Measurements from ENCODE around the gene NELL2. TPM values are rescaled to one million over a fixed set of nuclear protein-coding genes. Genes with fewer than 3 reads are reported as not detected.

NELL2 gene
- total and polyA plus RNA-seq, 2 donors = 4.5 to 8.4 TPM

- Histone ChIP-seq H3K36me3 (ENCODE audit: control insufficient read depth in 2 of 2, insufficient read depth in 2 of 2, low read length in 1 of 2) (no peaks in the 10 kb centered on the region), H3K4me3 (ENCODE audit: low read length in 2 of 2) (no peak overlapping the region), H3K27ac (ENCODE audit: low read depth in 1 of 2, low read length in 1 of 2) (no peak overlapping the region), H3K4me1 (ENCODE audit: control insufficient read depth in 2 of 2, insufficient read depth in 2 of 2, low read length in 2 of 2) (no peaks in the 10 kb centered on the region), H3K9me3 (ENCODE audit: control insufficient read depth in 2 of 2, insufficient read depth in 1 of 2, low read length in 1 of 2) (peaks cover 0 to 7% of the 10 kb centered on the region in 2 donors), H3K27me3 (ENCODE audit: control insufficient read depth in 2 of 2, insufficient read depth in 1 of 2, low read length in 1 of 2) (no peaks in the 10 kb centered on the region)
- DNase-seq (ENCODE audit: low read depth in 6 of 9, low spot score in 9 of 9) = no peak
- 86% methylated on average over 1 of the region's 1 CpG for WGBS
Observed at GRCh38 chr12:44497044-44497443, 379.1 kb downstream of the NELL2 start.

DNA sequence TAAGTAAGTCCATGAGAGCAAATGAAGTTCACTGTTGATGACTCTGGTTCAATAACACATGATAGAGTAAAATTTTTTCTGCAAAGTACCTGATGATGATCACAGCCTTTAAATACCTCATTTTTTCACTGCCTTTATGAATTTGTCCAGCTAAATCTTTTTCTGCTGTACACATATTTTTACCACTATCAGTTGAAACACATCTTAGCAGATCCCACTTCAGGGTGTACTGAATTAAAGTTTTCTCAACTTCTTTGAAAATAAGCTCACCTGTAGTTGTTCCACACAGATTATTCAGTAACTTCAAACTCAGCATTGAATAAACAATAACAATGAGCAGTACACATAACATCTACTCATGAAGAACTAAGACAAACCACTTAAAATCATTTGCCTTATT is 385.9 kb downstream of the NELL2 start:
- Histone ChIP-seq H3K4me1 (ENCODE audit: control insufficient read depth in 2 of 2, insufficient read depth in 2 of 2, low read length in 2 of 2) (no peaks in the 10 kb centered on the region), H3K9me3 (ENCODE audit: control insufficient read depth in 2 of 2, insufficient read depth in 1 of 2, low read length in 1 of 2) (peaks cover 0 to 4% of the 10 kb centered on the region in 2 donors), H3K36me3 (ENCODE audit: control insufficient read depth in 2 of 2, insufficient read depth in 2 of 2, low read length in 1 of 2) (no peaks in the 10 kb centered on the region), H3K4me3 (ENCODE audit: low read length in 2 of 2) (no peak overlapping the region), H3K27ac (ENCODE audit: low read depth in 1 of 2, low read length in 1 of 2) (no peak overlapping the region), H3K27me3 (ENCODE audit: control insufficient read depth in 2 of 2, insufficient read depth in 1 of 2, low read length in 1 of 2) (no peaks in the 10 kb centered on the region)
- no peak for DNase-seq (ENCODE audit: low read depth in 6 of 9, low spot score in 9 of 9)

DNA sequence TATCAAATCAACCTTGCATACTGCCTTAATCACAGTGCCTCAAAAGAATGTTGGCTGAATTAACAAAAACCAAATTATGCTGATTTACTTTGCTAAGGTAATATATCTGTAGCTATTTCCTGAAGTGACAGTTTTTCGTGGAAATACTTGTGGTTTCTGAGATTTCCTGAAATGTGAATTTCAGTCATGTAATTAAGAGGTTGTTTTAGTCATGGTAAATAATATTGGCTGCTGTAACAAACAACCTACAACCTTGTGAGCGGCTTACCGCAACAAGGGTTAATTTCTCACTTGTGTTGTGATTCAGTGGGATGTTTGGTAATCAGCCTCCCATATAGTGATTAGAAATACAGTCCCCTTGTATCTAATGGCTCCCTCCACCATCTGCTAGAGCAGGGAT is 387.9 kb downstream of the NELL2 start:
- Histone ChIP-seq H3K4me1 (ENCODE audit: control insufficient read depth in 2 of 2, insufficient read depth in 2 of 2, low read length in 2 of 2) (no peaks in the 10 kb centered on the region), H3K36me3 (ENCODE audit: control insufficient read depth in 2 of 2, insufficient read depth in 2 of 2, low read length in 1 of 2) (no peaks in the 10 kb centered on the region), H3K27ac (ENCODE audit: low read depth in 1 of 2, low read length in 1 of 2) (no peak overlapping the region), H3K4me3 (ENCODE audit: low read length in 2 of 2) (no peak overlapping the region), H3K9me3 (ENCODE audit: control insufficient read depth in 2 of 2, insufficient read depth in 1 of 2, low read length in 1 of 2) (peaks cover 0 to 5% of the 10 kb centered on the region in 2 donors), H3K27me3 (ENCODE audit: control insufficient read depth in 2 of 2, insufficient read depth in 1 of 2, low read length in 1 of 2) (no peaks in the 10 kb centered on the region)
- DNase-seq (ENCODE audit: low read depth in 6 of 9, low spot score in 9 of 9) = no peak
- 67% methylated on average over 3 of the region's 3 CpGs for WGBS

GRCh38 chr12:44484862-44485261 is 391.3 kb downstream of the NELL2 start:
- Histone ChIP-seq H3K4me1 (ENCODE audit: control insufficient read depth in 2 of 2, insufficient read depth in 2 of 2, low read length in 2 of 2) (no peaks in the 10 kb centered on the region), H3K36me3 (ENCODE audit: control insufficient read depth in 2 of 2, insufficient read depth in 2 of 2, low read length in 1 of 2) (no peaks in the 10 kb centered on the region), H3K9me3 (ENCODE audit: control insufficient read depth in 2 of 2, insufficient read depth in 1 of 2, low read length in 1 of 2) (peaks cover 0 to 5% of the 10 kb centered on the region in 2 donors), H3K4me3 (ENCODE audit: low read length in 2 of 2) (no peak overlapping the region), H3K27me3 (ENCODE audit: control insufficient read depth in 2 of 2, insufficient read depth in 1 of 2, low read length in 1 of 2) (no peaks in the 10 kb centered on the region), H3K27ac (ENCODE audit: low read depth in 1 of 2, low read length in 1 of 2) (no peak overlapping the region)
- WGBS = 88% methylated on average over 1 of the region's 1 CpG
- no peak for DNase-seq (ENCODE audit: low read depth in 6 of 9, low spot score in 9 of 9)

- Histone ChIP-seq H3K9me3 (ENCODE audit: control insufficient read depth in 2 of 2, insufficient read depth in 1 of 2, low read length in 1 of 2) (peaks cover 1 to 10% of the 10 kb centered on the region in 2 donors), H3K4me1 (ENCODE audit: control insufficient read depth in 2 of 2, insufficient read depth in 2 of 2, low read length in 2 of 2) (no peaks in the 10 kb centered on the region), H3K36me3 (ENCODE audit: control insufficient read depth in 2 of 2, insufficient read depth in 2 of 2, low read length in 1 of 2) (no peaks in the 10 kb centered on the region), H3K27ac (ENCODE audit: low read depth in 1 of 2, low read length in 1 of 2) (no peak overlapping the region), H3K27me3 (ENCODE audit: control insufficient read depth in 2 of 2, insufficient read depth in 1 of 2, low read length in 1 of 2) (no peaks in the 10 kb centered on the region), H3K4me3 (ENCODE audit: low read length in 2 of 2) (no peak overlapping the region)
- 85% methylated on average over 6 of the region's 6 CpGs for WGBS
- no peak for DNase-seq (ENCODE audit: low read depth in 6 of 9, low spot score in 9 of 9)
Observed at GRCh38 chr12:44477331-44477980, 398.7 kb downstream of the NELL2 start.

GRCh38 chr12:44476683-44477082 is 399.4 kb downstream of the NELL2 start:
- H3K4me1 ChIP-seq (ENCODE audit: control insufficient read depth in 2 of 2, insufficient read depth in 2 of 2, low read length in 2 of 2) = no peaks in the 10 kb centered on the region
- no peaks in the 10 kb centered on the region for H3K27me3 ChIP-seq (ENCODE audit: control insufficient read depth in 2 of 2, insufficient read depth in 1 of 2, low read length in 1 of 2)
- peaks cover 1 to 10% of the 10 kb centered on the region in 2 donors for H3K9me3 ChIP-seq (ENCODE audit: control insufficient read depth in 2 of 2, insufficient read depth in 1 of 2, low read length in 1 of 2)
- H3K4me3 ChIP-seq (ENCODE audit: low read length in 2 of 2) = no peak overlapping the region
- no peak overlapping the region for H3K27ac ChIP-seq (ENCODE audit: low read depth in 1 of 2, low read length in 1 of 2)
- 91% methylated on average over 2 of the region's 2 CpGs for WGBS
- DNase-seq (ENCODE audit: low read depth in 6 of 9, low spot score in 9 of 9) = no peak
- H3K36me3 ChIP-seq (ENCODE audit: control insufficient read depth in 2 of 2, insufficient read depth in 2 of 2, low read length in 1 of 2) = no peaks in the 10 kb centered on the region

- no peak overlapping the region for H3K4me3 ChIP-seq (ENCODE audit: low read length in 2 of 2)
- no peaks in the 10 kb centered on the region for H3K36me3 ChIP-seq (ENCODE audit: control insufficient read depth in 2 of 2, insufficient read depth in 2 of 2, low read length in 1 of 2)
- H3K27me3 ChIP-seq (ENCODE audit: control insufficient read depth in 2 of 2, insufficient read depth in 1 of 2, low read length in 1 of 2) = no peaks in the 10 kb centered on the region
- H3K9me3 ChIP-seq (ENCODE audit: control insufficient read depth in 2 of 2, insufficient read depth in 1 of 2, low read length in 1 of 2) = no peaks in the 10 kb centered on the region
- WGBS = 89% methylated on average over 2 of the region's 2 CpGs
- H3K27ac ChIP-seq (ENCODE audit: low read depth in 1 of 2, low read length in 1 of 2) = no peak overlapping the region
- no peak for DNase-seq (ENCODE audit: low read depth in 6 of 9, low spot score in 9 of 9)
- H3K4me1 ChIP-seq (ENCODE audit: control insufficient read depth in 2 of 2, insufficient read depth in 2 of 2, low read length in 2 of 2) = no peaks in the 10 kb centered on the region
Observed at GRCh38 chr12:44465139-44465538, 411.0 kb downstream of the NELL2 start.

GRCh38 chr12:44464180-44464579 is 411.9 kb downstream of the NELL2 start:
- no peaks in the 10 kb centered on the region for H3K27me3 ChIP-seq (ENCODE audit: control insufficient read depth in 2 of 2, insufficient read depth in 1 of 2, low read length in 1 of 2)
- H3K4me1 ChIP-seq (ENCODE audit: control insufficient read depth in 2 of 2, insufficient read depth in 2 of 2, low read length in 2 of 2) = no peaks in the 10 kb centered on the region
- H3K4me3 ChIP-seq (ENCODE audit: low read length in 2 of 2) = no peak overlapping the region
- H3K36me3 ChIP-seq (ENCODE audit: control insufficient read depth in 2 of 2, insufficient read depth in 2 of 2, low read length in 1 of 2) = no peaks in the 10 kb centered on the region
- H3K27ac ChIP-seq (ENCODE audit: low read depth in 1 of 2, low read length in 1 of 2) = no peak overlapping the region
- no peak for DNase-seq (ENCODE audit: low read depth in 6 of 9, low spot score in 9 of 9)
- WGBS = 58% methylated on average over 2 of the region's 2 CpGs
- H3K9me3 ChIP-seq (ENCODE audit: control insufficient read depth in 2 of 2, insufficient read depth in 1 of 2, low read length in 1 of 2) = no peaks in the 10 kb centered on the region

GRCh38 chr12:44462729-44463128 is 413.4 kb downstream of the NELL2 start:
- no peaks in the 10 kb centered on the region for H3K27me3 ChIP-seq (ENCODE audit: control insufficient read depth in 2 of 2, insufficient read depth in 1 of 2, low read length in 1 of 2)
- no peak overlapping the region for H3K27ac ChIP-seq (ENCODE audit: low read depth in 1 of 2, low read length in 1 of 2)
- no peaks in the 10 kb centered on the region for H3K36me3 ChIP-seq (ENCODE audit: control insufficient read depth in 2 of 2, insufficient read depth in 2 of 2, low read length in 1 of 2)
- H3K4me3 ChIP-seq (ENCODE audit: low read length in 2 of 2) = no peak overlapping the region
- DNase-seq (ENCODE audit: low read depth in 6 of 9, low spot score in 9 of 9) = no peak
- no peaks in the 10 kb centered on the region for H3K9me3 ChIP-seq (ENCODE audit: control insufficient read depth in 2 of 2, insufficient read depth in 1 of 2, low read length in 1 of 2)
- H3K4me1 ChIP-seq (ENCODE audit: control insufficient read depth in 2 of 2, insufficient read depth in 2 of 2, low read length in 2 of 2) = no peaks in the 10 kb centered on the region

- Histone ChIP-seq H3K4me1 (ENCODE audit: control insufficient read depth in 2 of 2, insufficient read depth in 2 of 2, low read length in 2 of 2) (no peaks in the 10 kb centered on the region), H3K27ac (ENCODE audit: low read depth in 1 of 2, low read length in 1 of 2) (no peak overlapping the region), H3K36me3 (ENCODE audit: control insufficient read depth in 2 of 2, insufficient read depth in 2 of 2, low read length in 1 of 2) (no peaks in the 10 kb centered on the region), H3K9me3 (ENCODE audit: control insufficient read depth in 2 of 2, insufficient read depth in 1 of 2, low read length in 1 of 2) (no peaks in the 10 kb centered on the region), H3K4me3 (ENCODE audit: low read length in 2 of 2) (no peak overlapping the region), H3K27me3 (ENCODE audit: control insufficient read depth in 2 of 2, insufficient read depth in 1 of 2, low read length in 1 of 2) (no peaks in the 10 kb centered on the region)
- 71% methylated on average over 3 of the region's 3 CpGs for WGBS
- DNase-seq (ENCODE audit: low read depth in 6 of 9, low spot score in 9 of 9) = no peak
Observed at GRCh38 chr12:44460261-44460660, 415.9 kb downstream of the NELL2 start.
